Activated CD4-positive, alpha-beta T cell treated with anti-CD3 and anti-CD28 coated beads for 36 hours (primary cell): Measurements from ENCODE around the gene IGSF9. TPM values are rescaled to one million over a fixed set of nuclear protein-coding genes. Genes with fewer than 3 reads are reported as not detected.

Source experiments
- ATAC-seq: fragments of 200-7000 bp; cut with Tn5 transposase; one replicate; pipeline ENCODE4 v1.10.0; 2021; ENCODE audit warnings: mild to moderate bottlenecking, moderate library complexity
- CTCF ChIA-PET: fragments of 350-600 bp; sonication (Branson Sonifier 250); formaldehyde crosslinking; loops from one replicate; lab custom pipeline; 2021; ENCODE audit warnings: antibody characterized with exemption; lab: Charles Lee
- POLR2A ChIA-PET: fragments of 350-600 bp; sonication (Branson Sonifier 250); formaldehyde crosslinking; loops from one replicate; lab custom pipeline; 2021; ENCODE audit warnings: antibody characterized with exemption, inconsistent platforms; lab: Charles Lee
- DNase-seq: peaks from one replicate; pipeline ENCODE4 v3.0.0-alpha.2; 2020
- H3K27ac Mint-ChIP-seq: one replicate; pipeline ENCODE4 v1.8.0; 2021; ENCODE audit warnings: mixed read lengths
- H3K27me3 Mint-ChIP-seq: one replicate; pipeline ENCODE4 v1.8.0; 2021; ENCODE audit warnings: mixed read lengths
- H3K36me3 Mint-ChIP-seq: one replicate; pipeline ENCODE4 v1.8.0; 2021; ENCODE audit warnings: low read depth, mixed read lengths
- H3K4me1 Mint-ChIP-seq: one replicate; pipeline ENCODE4 v1.8.0; 2021; ENCODE audit warnings: mixed read lengths
- H3K4me3 Mint-ChIP-seq: one replicate; pipeline ENCODE4 v1.8.0; 2021; ENCODE audit warnings: mild to moderate bottlenecking, moderate library complexity, mixed read lengths
- H3K9me3 Mint-ChIP-seq: one replicate; pipeline ENCODE4 v1.8.0; 2021; ENCODE audit warnings: low read depth, mixed read lengths
- intact Hi-C, 2 experiments: fragments of 100-400 bp; cut with DNase I in 1 of 2; cut with micrococcal nuclease in 1 of 2; formaldehyde crosslinking; loops; one replicate each; pipeline versions ENCODE4 v1.14.2 to v1.15.1; 2022 to 2024; cut with DNase I, micrococcal nuclease
- total RNA-seq, 2 experiments: library from RNA; stranded (reverse); gene quantifications; one replicate each; pipeline ENCODE4 v1.2.3, GENCODE V29; 2021

The IGSF9 gene
- total RNA-seq, 2 experiments from 2014 or later = 0.07 TPM; not detected in 1

GRCh38 chr1:159937054-159937750 lies 8.2 kb downstream of the IGSF9 start:
- DNase-seq (no peak), ATAC-seq (no peak)
- H3K27me3 Mint-ChIP-seq = peaks cover 4% of the 10 kb centered on the region
- ChIA-PET CTCF (interaction anchor here (0.7 to 12.5 kb wide), 9 partner anchors 9 to 143 kb away, joined by 3 to 237 read pairs (median 5); partner anchors contain the start of gene TAGLN2), POLR2A (no interaction called here)
- H3K4me1 Mint-ChIP-seq = peaks cover 5% of the 10 kb centered on the region
- H3K36me3 Mint-ChIP-seq = no peaks in the 10 kb centered on the region
- no peak overlapping the region for H3K4me3 Mint-ChIP-seq
- H3K9me3 Mint-ChIP-seq = no peaks in the 10 kb centered on the region
- intact Hi-C loops = loop anchor here (2.0 to 5.0 kb wide), 3 partner anchors 145 to 440 kb away; partner anchors contain the start of gene KCNJ9 (in 1 of the 2)
- no peak overlapping the region for H3K27ac Mint-ChIP-seq

DNA sequence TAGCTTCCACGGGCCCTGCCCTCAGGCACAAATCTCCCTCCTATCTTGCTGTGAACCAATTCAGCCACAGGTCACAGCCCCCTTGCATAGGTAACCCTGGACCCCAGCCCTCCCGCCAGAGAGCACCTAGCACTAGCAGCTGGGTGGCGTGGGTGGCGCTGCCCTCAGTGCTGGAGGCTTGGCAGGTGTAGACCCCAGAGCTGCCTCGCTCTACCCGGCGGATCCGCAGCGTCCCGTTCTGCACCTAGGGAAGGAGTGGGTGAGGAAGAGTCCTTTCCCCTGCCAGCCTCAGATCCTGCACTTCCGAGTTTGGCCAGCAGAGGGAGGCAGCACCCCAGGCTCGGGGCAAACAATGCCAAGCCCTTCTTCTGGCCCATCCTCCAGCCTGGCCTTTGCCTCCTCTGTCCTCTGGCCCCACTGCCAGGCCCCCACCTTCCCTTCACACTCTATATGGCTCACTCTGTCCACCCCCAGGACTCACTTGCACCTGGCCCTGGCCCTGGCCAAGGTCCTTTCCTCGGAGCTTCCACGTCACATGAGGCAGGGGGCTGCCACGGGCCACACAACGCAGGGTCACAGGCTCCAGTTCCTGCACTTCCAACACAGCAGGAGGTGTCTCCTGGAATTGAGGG lies 9.0 kb downstream of the IGSF9 start:
- intact Hi-C loops = loop anchor here (1.0 to 5.0 kb wide), 5 partner anchors 71 to 441 kb away; partner anchors contain the start of gene KCNJ9 (in 1 of the 2)
- Mint-ChIP-seq H3K27ac (no peak overlapping the region), H3K4me1 (peaks cover 5% of the 10 kb centered on the region), H3K27me3 (peaks cover 4% of the 10 kb centered on the region), H3K9me3 (no peaks in the 10 kb centered on the region), H3K4me3 (no peak overlapping the region), H3K36me3 (no peaks in the 10 kb centered on the region)
- peak; percentile 89 for ATAC-seq
- peak; percentile 90 for DNase-seq
- CTCF ChIA-PET = interaction anchor here (0.6 to 12.5 kb wide), 11 partner anchors 9 to 147 kb away, joined by 3 to 237 read pairs (median 3); partner anchors contain the start of gene TAGLN2
- POLR2A ChIA-PET = no interaction called here

GRCh38 chr1:159935719-159936272 lies 9.6 kb downstream of the IGSF9 start:
- H3K27me3 Mint-ChIP-seq = peaks cover 4% of the 10 kb centered on the region
- CTCF ChIA-PET = interaction anchor here (0.6 to 12.5 kb wide), 13 partner anchors 8 to 147 kb away, joined by 3 to 237 read pairs (median 3); partner anchors contain the start of gene TAGLN2
- POLR2A ChIA-PET = no interaction called here

DNA sequence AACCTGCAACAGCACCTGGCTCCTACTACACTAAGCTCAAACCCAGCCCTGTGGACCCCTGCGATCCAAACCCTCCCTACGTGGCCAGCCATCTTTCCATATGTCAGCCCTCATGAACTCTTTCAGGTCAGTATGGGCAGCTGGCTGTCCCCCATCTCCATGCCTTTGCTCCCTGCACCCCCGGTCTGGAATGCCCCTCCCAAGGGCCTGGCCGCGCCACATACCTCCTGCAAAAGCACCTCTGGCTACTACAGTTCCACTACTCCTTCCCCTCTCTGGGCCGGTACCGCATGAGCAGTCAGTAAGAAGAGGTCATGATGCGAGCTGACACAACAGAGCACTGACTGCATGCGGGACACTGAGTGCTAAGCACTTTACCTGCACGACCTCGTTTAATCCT lies 10.1 kb downstream of the IGSF9 start:
- Mint-ChIP-seq H3K36me3 (no peaks in the 10 kb centered on the region), H3K4me1 (peaks cover 5% of the 10 kb centered on the region), H3K4me3 (no peak overlapping the region), H3K27me3 (peaks cover 4% of the 10 kb centered on the region), H3K9me3 (no peaks in the 10 kb centered on the region), H3K27ac (no peak overlapping the region)
- no peak for ATAC-seq
- intact Hi-C loops = loop anchor here (5.0 kb wide), 2 partner anchors 147 to 442 kb away; partner anchors contain the start of gene KCNJ9 (in 1 of the 2)
- ChIA-PET CTCF (interaction anchor here (0.6 to 12.5 kb wide), 8 partner anchors 8 to 143 kb away, joined by 3 to 237 read pairs (median 4); no protein-coding TSS in a partner anchor), POLR2A (no interaction called here)
- DNase-seq = no peak

More at GRCh38 chr1:159935719-159936272, 9.6 kb downstream of the IGSF9 start:
- no peak for DNase-seq
- Mint-ChIP-seq H3K36me3 (no peaks in the 10 kb centered on the region), H3K9me3 (no peaks in the 10 kb centered on the region), H3K4me1 (peaks cover 5% of the 10 kb centered on the region), H3K4me3 (no peak overlapping the region), H3K27ac (no peak overlapping the region)
- intact Hi-C loops = loop anchor here (1.0 to 5.0 kb wide), 5 partner anchors 72 to 442 kb away; partner anchors contain the start of gene KCNJ9 (in 1 of the 2)
- ATAC-seq = no peak

DNA sequence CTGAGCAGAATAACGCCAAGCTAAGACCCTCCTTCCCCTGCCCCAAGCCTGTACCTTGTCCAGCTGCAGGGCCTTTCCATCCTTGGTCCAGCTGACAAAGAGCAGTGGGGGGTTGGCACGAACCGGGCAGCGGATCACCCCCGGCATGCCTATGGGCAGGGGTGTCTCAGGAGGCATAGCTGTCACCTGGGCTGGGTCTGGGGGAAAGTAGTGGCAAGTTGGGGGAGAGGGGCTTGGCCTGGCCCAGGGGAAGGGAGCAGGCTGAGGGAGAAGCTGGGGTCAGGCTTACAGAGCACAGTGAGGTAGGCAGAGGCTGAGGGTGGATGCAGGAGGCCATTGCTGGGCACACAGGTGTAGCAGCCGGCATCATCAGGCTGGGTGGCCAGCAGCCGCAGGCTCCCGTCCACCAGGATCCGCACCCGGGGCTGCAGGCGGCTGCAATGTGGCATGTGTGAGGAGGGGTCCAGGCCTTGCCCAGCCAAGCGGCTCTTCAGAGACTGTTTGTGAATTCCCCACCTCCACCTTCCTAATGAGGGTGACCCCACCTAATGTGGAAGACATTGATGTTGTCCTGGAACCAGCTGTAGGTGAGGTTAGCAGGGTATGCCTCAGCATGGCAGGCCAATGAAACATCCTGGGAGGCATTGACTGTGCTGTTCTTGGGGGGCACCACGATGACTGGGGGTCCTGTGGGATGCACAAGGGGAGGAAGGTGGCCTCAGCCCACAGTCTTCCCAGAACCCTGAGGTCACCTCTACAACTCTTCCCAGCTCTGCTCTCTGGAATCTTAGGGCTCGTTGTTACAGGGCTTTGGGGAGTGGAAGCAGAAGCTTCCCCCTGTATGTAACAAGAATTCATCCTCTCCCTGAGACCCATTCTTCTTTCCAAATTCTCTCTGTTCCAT lies 11.0 kb downstream of the IGSF9 start:
- POLR2A ChIA-PET = no interaction called here
- no peak for ATAC-seq
- CTCF ChIA-PET = interaction anchor here (0.6 to 12.5 kb wide), 5 partner anchors 12 to 144 kb away, joined by 3 to 237 read pairs (median 4); no protein-coding TSS in a partner anchor
- H3K36me3 Mint-ChIP-seq = no peaks in the 10 kb centered on the region
- H3K4me1 Mint-ChIP-seq = peaks cover 5% of the 10 kb centered on the region
- H3K27ac Mint-ChIP-seq = no peak overlapping the region
- H3K27me3 Mint-ChIP-seq = peaks cover 4% of the 10 kb centered on the region
- H3K9me3 Mint-ChIP-seq = no peaks in the 10 kb centered on the region
- DNase-seq = no peak
- no peak overlapping the region for H3K4me3 Mint-ChIP-seq
- intact Hi-C loops = loop anchor here (5.0 kb wide), 2 partner anchors 148 to 443 kb away; partner anchors contain the start of gene KCNJ9 (in 1 of the 2)

DNA sequence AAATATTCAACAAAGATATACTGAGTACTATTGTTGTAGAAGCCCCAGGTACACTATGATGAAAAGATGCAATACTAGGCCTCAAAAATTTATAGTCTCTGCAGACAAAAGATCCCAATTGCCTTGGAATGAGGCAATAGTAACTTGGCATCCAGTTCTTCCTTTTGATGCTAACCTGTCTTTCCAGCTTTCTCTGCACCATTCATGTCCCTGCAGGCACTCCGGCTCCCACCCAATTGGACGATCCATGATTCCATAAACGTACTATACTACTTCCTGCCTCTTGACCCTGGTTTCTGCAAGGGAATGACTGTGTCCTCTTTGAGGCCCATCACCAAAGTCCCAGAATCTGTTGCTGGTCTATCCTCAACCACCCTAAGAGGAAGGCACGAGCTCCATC lies 12.1 kb downstream of the IGSF9 start:
- Mint-ChIP-seq H3K4me3 (no peak overlapping the region), H3K27me3 (peaks cover 4% of the 10 kb centered on the region), H3K9me3 (no peaks in the 10 kb centered on the region), H3K36me3 (no peaks in the 10 kb centered on the region), H3K27ac (no peak overlapping the region), H3K4me1 (peaks cover 5% of the 10 kb centered on the region)
- DNase-seq = no peak
- ChIA-PET POLR2A (interaction anchor here (1.0 kb wide), 1 partner anchor 10 kb away, joined by 3 read pairs; no protein-coding TSS in a partner anchor), CTCF (interaction anchor here (1.2 to 12.5 kb wide), 2 partner anchors 13 to 71 kb away, joined by 4 to 237 read pairs; no protein-coding TSS in a partner anchor)
- intact Hi-C loops = no loop called here
- no peak for ATAC-seq

DNA sequence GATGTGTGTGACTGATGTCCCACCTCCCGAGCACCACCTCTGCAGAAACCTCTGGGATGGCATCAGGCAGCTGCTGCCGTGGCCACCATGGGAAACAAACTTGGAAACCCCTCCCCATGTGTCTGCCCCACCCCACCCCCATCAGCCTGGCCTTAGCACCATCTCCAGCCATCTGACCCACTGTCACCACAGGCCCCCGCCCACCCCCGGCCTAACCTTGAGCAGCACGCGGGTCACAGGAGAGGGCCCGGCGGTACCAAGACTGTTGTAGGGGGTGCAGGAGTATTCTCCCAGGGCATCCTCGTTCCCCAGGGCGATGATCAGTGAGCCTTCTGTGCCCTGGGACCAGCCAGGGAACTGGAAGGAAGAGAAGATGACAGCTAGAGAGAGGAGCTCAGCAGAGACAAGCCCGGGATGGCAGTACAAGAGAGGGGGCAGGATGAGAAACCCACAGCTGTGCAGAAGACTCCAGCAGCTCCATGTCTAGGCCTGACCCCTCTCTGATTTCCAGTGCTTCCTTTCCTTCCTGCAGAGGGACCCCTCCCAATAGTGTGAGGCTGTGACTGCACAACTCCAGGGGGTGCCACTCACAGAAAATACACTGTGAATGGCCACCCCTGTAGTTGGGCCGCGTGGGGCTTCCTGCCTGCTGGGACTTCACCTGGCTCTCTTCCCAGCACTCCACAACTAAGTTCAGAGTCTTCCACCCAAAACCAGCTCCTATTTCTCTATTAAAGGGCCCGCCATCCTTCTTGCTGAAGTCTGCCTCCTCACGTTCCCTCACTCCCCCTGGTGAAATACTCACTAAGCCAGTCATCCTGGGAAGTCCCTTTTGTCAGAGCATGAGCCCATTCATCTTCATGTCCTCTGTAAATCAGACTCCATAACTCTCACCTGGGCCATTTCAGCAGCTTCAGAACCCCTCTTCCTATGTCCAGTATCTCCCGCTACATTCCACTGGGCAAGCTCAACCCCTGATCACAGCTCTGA lies 12.8 kb downstream of the IGSF9 start:
- DNase-seq (no peak), ATAC-seq (no peak)
- no peaks in the 10 kb centered on the region for H3K9me3 Mint-ChIP-seq
- H3K4me1 Mint-ChIP-seq = peaks cover 5% of the 10 kb centered on the region
- ChIA-PET POLR2A (interaction anchor here (1.0 kb wide), 1 partner anchor 9 kb away, joined by 3 read pairs; no protein-coding TSS in a partner anchor), CTCF (interaction anchor here (0.5 to 12.5 kb wide), 4 partner anchors 14 to 135 kb away, joined by 3 to 237 read pairs (median 4); no protein-coding TSS in a partner anchor)
- no peak overlapping the region for H3K4me3 Mint-ChIP-seq
- H3K27ac Mint-ChIP-seq = no peak overlapping the region
- peaks cover 4% of the 10 kb centered on the region for H3K27me3 Mint-ChIP-seq
- H3K36me3 Mint-ChIP-seq = no peaks in the 10 kb centered on the region
- intact Hi-C loops = no loop called here

- ChIA-PET POLR2A (no interaction called here), CTCF (interaction anchor here (0.5 to 12.5 kb wide), 2 partner anchors 73 to 115 kb away, joined by 4 to 237 read pairs; no protein-coding TSS in a partner anchor)
- Mint-ChIP-seq H3K9me3 (no peaks in the 10 kb centered on the region), H3K4me3 (no peak overlapping the region), H3K27me3 (peaks cover 4% of the 10 kb centered on the region), H3K4me1 (peaks cover 5% of the 10 kb centered on the region), H3K36me3 (no peaks in the 10 kb centered on the region), H3K27ac (no peak overlapping the region)
- DNase-seq = no peak
- intact Hi-C loops = no loop called here
- no peak for ATAC-seq
Measured at GRCh38 chr1:159931795-159932173, 13.6 kb downstream of the IGSF9 start.

DNA sequence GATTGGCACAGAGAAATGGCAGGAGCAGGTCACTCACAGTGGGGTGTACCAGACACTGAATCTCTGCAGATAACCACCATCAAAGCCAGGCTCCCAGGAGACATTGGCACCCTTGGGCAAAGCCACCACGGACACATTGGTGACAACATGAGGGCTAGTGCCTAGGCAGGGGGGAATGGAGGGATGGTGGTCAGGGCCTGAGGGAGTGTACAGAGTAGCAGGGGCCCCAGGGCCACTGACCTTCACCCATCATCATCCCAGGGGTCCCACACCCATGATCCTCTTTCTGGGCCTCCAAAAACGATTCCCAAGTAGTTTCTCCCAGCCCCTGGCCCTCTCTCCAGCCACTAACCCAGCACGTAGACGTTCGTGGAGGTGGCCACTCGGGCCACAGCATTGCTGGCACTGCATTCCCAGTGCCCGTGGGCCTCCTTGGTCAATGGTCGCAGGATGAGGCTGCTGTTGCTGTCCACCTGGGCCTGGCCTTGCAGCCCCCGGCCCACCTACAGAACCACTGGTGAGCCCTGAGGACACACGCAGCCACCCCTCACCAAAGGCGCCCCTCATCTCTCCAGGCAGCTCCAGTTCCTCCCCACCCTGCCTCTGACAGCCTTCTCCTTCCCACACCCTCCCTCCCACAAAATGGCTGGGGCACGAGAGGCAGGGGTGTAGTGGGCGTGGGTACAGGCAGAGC lies 14.2 kb downstream of the IGSF9 start:
- intact Hi-C loops = no loop called here
- Mint-ChIP-seq H3K36me3 (no peaks in the 10 kb centered on the region), H3K4me3 (no peak overlapping the region), H3K27me3 (peaks cover 4% of the 10 kb centered on the region), H3K4me1 (peaks cover 2% of the 10 kb centered on the region), H3K9me3 (no peaks in the 10 kb centered on the region), H3K27ac (no peak overlapping the region)
- CTCF ChIA-PET = interaction anchor here (0.6 to 12.5 kb wide), 3 partner anchors 7 to 459 kb away, joined by 3 to 237 read pairs (median 3); no protein-coding TSS in a partner anchor
- POLR2A ChIA-PET = no interaction called here
- DNase-seq (no peak), ATAC-seq (no peak)
